ENCODE results near the gene KSR2. TPM values are rescaled to one million over a fixed set of nuclear protein-coding genes. Genes with fewer than 3 reads are reported as not detected.

KSR2 gene
- total RNA-seq, 1 donor from 2014 or later: 0.69 TPM

DNA sequence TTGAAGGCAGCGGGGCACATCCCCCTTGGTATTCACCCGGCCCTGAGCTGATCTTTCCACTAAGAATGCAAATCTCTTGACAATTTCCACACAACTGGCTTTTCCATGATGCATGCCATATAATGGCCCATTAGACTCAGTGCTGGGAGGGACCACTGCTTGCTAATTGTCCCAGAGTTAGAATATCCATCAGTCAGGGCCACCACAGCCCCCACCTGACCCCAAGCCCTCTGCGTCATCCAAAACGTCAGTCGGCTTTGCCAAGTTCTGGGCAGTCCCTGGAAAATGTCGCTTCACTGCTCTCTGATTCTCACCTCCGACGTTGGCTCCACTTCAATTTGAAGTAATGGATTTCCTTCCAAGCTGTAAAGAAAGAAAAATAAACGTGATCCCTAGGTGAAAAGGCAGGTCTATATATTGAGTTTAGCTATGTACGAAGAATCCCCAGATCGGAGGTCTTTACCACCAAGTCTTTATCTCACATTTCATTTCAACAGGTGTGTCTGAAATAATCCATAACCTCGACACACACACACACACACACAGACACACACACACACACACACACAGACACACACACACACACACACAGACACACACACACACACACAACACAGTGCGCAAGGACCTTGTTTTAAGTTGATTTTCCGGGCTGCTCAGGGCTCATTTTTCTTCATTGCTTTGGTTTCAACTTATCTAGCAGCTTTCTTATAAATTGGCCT is 441.9 kb downstream of the KSR2 start:
- peaks cover 15% of the 10 kb centered on the region for H3K4me1 Mint-ChIP-seq
- peaks cover 24% of the 10 kb centered on the region for H3K27me3 Mint-ChIP-seq (ENCODE audit: low read depth)
- DNase-seq (ENCODE audit: low spot score in 2 of 2, unreplicated experiment in 2 of 2): no peak
- TF ChIP-seq, protein P1, sequence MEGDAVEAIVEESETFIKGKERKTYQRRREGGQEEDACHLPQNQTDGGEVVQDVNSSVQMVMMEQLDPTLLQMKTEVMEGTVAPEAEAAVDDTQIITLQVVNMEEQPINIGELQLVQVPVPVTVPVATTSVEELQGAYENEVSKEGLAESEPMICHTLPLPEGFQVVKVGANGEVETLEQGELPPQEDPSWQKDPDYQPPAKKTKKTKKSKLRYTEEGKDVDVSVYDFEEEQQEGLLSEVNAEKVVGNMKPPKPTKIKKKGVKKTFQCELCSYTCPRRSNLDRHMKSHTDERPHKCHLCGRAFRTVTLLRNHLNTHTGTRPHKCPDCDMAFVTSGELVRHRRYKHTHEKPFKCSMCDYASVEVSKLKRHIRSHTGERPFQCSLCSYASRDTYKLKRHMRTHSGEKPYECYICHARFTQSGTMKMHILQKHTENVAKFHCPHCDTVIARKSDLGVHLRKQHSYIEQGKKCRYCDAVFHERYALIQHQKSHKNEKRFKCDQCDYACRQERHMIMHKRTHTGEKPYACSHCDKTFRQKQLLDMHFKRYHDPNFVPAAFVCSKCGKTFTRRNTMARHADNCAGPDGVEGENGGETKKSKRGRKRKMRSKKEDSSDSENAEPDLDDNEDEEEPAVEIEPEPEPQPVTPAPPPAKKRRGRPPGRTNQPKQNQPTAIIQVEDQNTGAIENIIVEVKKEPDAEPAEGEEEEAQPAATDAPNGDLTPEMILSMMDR (IDR thresholded peaks at IDR 0.05; ENCODE audit: unreplicated experiment): no peak
- no peak overlapping the region for H3K27ac Mint-ChIP-seq
- no peak overlapping the region for H3K4me3 Mint-ChIP-seq
- peaks cover 3% of the 10 kb centered on the region for H3K9me3 Mint-ChIP-seq
- no peaks in the 10 kb centered on the region for H3K36me3 Mint-ChIP-seq

DNA sequence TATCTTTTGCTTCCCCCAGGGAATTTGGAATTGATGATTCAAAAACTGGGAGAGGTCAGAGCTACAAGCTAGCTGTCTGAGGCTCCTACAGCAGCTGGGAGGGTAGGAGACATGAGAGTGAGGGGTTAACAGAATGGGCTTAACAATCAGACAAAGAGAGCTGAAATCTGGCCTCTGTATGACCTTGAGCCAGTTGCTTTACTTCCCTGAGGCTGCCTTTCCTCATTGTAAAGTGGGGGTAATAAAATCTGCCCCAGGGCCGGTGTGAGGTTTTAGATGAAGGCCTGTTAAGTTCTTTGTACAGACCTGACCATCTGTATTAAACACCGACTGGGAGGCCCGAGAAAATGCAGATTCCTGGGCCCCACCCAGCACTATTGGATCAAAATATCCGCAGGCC is 443.0 kb downstream of the KSR2 start:
- Mint-ChIP-seq H3K27me3 (ENCODE audit: low read depth) (peaks cover 17% of the 10 kb centered on the region), H3K9me3 (peaks cover 3% of the 10 kb centered on the region), H3K27ac (no peak overlapping the region), H3K36me3 (no peaks in the 10 kb centered on the region), H3K4me3 (no peak overlapping the region), H3K4me1 (peaks cover 15% of the 10 kb centered on the region)
- TF ChIP-seq, protein P1 (IDR thresholded peaks at IDR 0.05; ENCODE audit: unreplicated experiment): no peak
- no peak for DNase-seq (ENCODE audit: low spot score in 2 of 2, unreplicated experiment in 2 of 2)

DNA sequence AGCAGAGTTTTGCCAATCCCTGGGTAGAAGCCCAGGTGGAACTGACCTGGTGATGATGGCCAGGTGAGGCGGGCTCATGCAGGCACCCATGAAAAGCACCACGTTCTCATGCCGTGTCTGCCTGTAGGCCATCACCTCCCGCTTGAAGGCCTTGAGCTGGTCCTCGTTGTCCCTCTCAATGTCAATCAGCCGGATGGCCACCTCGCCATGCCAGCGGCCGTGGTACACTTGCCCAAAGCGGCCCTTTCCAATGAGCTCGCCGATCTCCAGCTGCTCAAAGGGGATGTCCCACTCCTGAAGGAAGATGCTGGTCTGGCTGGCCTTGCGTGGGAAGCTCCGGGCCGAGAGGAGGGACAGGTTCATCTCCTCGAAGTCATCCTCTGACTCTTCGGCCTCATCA is 444.0 kb downstream of the KSR2 start:
- Mint-ChIP-seq H3K27me3 (ENCODE audit: low read depth) (peaks cover 17% of the 10 kb centered on the region), H3K27ac (no peak overlapping the region), H3K9me3 (no peaks in the 10 kb centered on the region), H3K4me1 (peaks cover 15% of the 10 kb centered on the region), H3K36me3 (no peaks in the 10 kb centered on the region), H3K4me3 (no peak overlapping the region)
- no peak for DNase-seq (ENCODE audit: low spot score in 2 of 2, unreplicated experiment in 2 of 2)
- TF ChIP-seq, protein P1 (IDR thresholded peaks at IDR 0.05; ENCODE audit: unreplicated experiment): no peak

DNA sequence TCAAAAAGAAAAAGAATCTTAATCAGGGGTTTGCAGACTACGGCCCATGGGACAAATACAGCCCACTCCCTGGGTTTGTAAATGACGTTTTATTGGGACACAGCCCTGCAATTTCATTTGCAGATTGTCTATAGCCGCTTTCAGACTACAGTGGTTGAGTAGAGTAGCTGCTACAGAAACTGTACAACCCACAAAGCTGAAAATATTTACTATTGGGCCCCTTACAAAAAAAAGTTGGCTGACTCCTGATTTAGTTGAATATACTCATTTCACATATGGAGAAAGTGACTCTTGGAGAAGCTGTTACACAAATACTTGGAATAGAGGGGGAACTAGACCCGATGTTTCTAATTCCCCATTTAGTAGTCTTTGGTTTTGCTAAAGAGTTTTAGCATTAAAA is 444.8 kb downstream of the KSR2 start:
- DNase-seq (ENCODE audit: low spot score in 2 of 2, unreplicated experiment in 2 of 2): no peak
- no peaks in the 10 kb centered on the region for H3K36me3 Mint-ChIP-seq
- peaks cover 23% of the 10 kb centered on the region for H3K27me3 Mint-ChIP-seq (ENCODE audit: low read depth)
- peaks cover 15% of the 10 kb centered on the region for H3K4me1 Mint-ChIP-seq
- H3K9me3 Mint-ChIP-seq: no peaks in the 10 kb centered on the region
- H3K27ac Mint-ChIP-seq: no peak overlapping the region
- TF ChIP-seq, protein P1 (IDR thresholded peaks at IDR 0.05; ENCODE audit: unreplicated experiment): no peak
- no peak overlapping the region for H3K4me3 Mint-ChIP-seq

DNA sequence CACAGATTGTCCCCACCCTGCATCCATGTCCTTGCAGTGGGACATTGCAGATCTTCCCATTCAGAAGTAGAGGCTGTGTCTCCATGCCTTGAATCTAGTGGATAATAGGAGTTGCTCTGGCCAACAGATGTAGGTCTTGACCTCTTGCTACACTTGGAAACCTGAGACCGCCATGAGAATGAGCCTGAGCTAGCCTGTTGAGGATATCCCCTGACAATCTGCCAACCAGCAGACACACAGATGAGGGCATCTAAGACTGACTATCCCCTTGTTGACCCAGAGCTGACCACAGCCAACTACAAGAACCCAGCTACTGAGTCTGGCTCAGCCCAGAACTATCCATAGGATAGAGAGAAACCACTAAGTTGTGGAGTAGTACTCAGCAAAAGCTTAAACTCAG is 446.2 kb downstream of the KSR2 start:
- no peaks in the 10 kb centered on the region for H3K36me3 Mint-ChIP-seq
- H3K4me3 Mint-ChIP-seq: no peak overlapping the region
- peaks cover 15% of the 10 kb centered on the region for H3K4me1 Mint-ChIP-seq
- no peak for DNase-seq (ENCODE audit: low spot score in 2 of 2, unreplicated experiment in 2 of 2)
- peaks cover 26% of the 10 kb centered on the region for H3K27me3 Mint-ChIP-seq (ENCODE audit: low read depth)
- no peak overlapping the region for H3K27ac Mint-ChIP-seq
- H3K9me3 Mint-ChIP-seq: no peaks in the 10 kb centered on the region
- TF ChIP-seq, protein P1 (IDR thresholded peaks at IDR 0.05; ENCODE audit: unreplicated experiment): no peak
